Fibroblast of villous mesenchyme (primary cell): ENCODE data around the gene FAM162B. TPM values are rescaled to one million over a fixed set of nuclear protein-coding genes. Genes with fewer than 3 reads are reported as not detected.
"Not testable (repeated sequence)": the region's sequence is repeated elsewhere in the genome, so short reads cannot be mapped to it uniquely, and the experiment has no call there.

Experiments used
- DNase-seq: peaks from one replicate; pipeline ENCODE4 v3.0.0-alpha.2; 2010; ENCODE audit warnings: low read depth
- H3K4me3 ChIP-seq: 2 replicates; pipeline ENCODE4 v1.5.1; 2011; ENCODE audit warnings: low read depth, mild to moderate bottlenecking, low read length
- total RNA-seq: library from RNA; depleted of rRNA; stranded (reverse); fragments of >200 nt; gene quantifications from 2 replicates; pipeline ENCODE4 v1.2.3, GENCODE V29; 2012
- TF ChIP-seq, protein P1 (sequence below): IDR thresholded peaks from 2 replicates; pipeline ENCODE4 v1.5.1; 2012; ENCODE audit warnings: low read depth, mild to moderate bottlenecking, low read length; ENCODE audit not compliant: insufficient read depth

Gene FAM162B
- total RNA-seq, 1 donor: 3.9 TPM

DNA sequence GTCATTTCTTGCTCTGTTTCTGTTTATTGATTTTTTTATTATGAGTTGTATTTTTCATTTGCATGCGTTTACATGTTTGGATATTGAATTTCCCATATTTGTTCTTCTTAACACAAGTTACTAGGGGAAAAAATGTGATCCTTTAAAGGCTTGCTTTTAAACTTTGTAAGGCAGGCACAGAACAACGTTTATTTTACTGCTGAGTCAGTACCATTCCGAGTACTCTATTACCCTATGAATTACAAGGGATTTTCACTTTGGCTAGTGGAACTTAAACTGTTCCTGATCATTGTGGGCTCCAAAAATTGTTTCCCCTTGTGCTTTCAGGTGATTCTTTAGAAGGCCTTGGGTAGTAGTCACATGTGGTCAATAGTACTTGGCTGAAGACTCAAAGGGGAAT lies 28.5 kb downstream of the FAM162B start:
- DNase-seq: no peak
- no peak overlapping the region for H3K4me3 ChIP-seq
- TF ChIP-seq, protein P1, sequence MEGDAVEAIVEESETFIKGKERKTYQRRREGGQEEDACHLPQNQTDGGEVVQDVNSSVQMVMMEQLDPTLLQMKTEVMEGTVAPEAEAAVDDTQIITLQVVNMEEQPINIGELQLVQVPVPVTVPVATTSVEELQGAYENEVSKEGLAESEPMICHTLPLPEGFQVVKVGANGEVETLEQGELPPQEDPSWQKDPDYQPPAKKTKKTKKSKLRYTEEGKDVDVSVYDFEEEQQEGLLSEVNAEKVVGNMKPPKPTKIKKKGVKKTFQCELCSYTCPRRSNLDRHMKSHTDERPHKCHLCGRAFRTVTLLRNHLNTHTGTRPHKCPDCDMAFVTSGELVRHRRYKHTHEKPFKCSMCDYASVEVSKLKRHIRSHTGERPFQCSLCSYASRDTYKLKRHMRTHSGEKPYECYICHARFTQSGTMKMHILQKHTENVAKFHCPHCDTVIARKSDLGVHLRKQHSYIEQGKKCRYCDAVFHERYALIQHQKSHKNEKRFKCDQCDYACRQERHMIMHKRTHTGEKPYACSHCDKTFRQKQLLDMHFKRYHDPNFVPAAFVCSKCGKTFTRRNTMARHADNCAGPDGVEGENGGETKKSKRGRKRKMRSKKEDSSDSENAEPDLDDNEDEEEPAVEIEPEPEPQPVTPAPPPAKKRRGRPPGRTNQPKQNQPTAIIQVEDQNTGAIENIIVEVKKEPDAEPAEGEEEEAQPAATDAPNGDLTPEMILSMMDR: no peak

DNA sequence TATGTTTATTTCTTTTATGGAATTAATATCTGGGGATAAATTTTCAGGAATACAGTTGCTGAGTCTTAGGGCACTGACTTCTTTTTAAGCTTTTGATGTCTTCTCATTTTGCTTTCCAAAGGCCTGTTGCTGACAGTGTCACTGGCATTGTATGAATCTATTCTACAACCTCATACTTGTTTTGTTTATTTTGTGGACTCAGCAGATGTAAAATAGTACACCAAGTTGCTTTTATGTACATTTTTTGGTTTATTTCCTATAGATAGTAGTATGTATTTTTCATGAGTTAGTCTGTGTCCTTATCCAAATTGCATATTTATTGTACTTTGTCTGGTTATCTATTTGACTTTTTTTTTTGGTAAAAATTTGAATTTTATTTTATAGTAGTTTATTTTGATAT lies 35.0 kb downstream of the FAM162B start:
- TF ChIP-seq, protein P1: no peak
- no peak overlapping the region for H3K4me3 ChIP-seq
- no peak for DNase-seq

DNA sequence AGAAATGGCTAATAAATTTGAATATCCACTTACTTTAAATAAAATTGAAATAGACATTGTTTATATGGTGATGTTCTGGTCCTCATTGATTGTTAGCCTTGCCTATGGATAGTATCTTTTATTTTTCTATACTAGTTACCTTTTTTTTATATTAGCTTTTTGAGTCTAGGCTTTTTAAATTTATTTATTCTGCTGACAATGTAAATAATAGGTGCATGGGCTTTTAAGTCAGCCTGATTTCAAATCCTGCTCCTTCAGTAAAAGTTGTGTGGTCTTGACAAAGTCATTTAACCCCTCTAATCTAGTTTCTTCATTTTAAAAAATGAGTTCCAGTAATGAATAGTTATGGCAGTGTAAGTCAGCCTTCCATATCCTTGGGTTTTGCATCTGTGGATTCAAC lies 38.6 kb downstream of the FAM162B start:
- TF ChIP-seq, protein P1: no peak
- no peak overlapping the region for H3K4me3 ChIP-seq
- DNase-seq: no peak

DNA sequence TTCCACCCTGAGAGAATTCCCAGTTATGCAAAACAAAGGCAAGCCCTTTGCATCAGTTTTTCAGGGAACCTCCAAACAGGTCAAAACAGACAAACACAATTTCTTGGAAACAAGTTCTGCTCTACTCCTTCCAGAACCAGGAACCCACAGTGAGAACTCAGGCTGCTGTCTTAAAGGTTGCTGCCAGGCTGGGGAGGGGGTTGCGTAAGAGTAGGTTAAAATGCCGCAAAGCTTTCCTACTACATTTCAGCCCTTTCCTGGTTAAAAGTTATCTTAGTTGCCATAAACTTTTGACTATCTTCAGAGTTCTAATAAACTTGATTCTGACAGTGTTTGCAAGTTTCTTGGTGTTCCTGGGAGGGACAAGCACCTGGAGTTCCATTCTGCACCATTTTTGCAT lies 50.8 kb downstream of the FAM162B start:
- DNase-seq: peak; percentile 12
- H3K4me3 ChIP-seq: no peak overlapping the region
- TF ChIP-seq, protein P1: no peak

DNA sequence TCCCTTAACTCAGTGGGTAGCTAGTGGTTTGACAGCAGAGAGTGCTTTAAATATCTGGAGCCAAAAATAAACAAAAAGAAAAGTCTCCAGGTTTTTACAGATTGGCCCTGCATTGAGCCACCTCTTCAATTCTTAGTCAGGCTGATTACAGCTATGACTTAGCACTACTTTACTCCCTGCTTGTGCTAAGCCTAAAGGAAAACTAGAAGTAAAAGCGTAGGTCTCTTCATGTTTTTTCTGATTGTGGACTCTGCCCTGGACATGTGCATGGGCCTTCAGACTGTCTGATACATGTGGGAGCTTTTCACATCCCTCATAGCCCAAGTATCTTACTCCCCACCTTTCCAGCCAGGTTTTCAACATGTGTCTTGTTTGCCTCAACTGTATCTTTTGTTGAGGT lies 51.2 kb downstream of the FAM162B start:
- TF ChIP-seq, protein P1: no peak
- no peak for DNase-seq
- H3K4me3 ChIP-seq: no peak overlapping the region

DNA sequence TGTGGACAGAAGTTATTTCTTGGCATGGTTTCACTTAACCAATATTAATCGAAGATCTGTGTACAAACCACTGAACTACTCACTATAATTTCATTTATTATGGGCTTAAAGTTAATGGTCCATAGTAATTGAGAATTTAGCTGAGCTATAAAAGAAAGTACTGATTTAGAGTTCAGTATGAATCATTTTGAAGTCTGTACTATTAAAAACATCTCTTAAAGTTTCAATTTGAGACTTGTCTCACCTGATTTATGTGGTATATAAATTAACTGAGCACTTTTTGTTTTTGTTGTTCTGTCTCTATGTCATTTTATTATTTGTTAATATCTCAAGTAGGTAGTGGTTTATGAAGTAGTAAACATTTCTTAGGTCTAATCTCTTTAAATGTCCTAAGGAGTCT lies 59.6 kb downstream of the FAM162B start:
- TF ChIP-seq, protein P1: no peak
- no peak overlapping the region for H3K4me3 ChIP-seq
- no peak for DNase-seq

DNA sequence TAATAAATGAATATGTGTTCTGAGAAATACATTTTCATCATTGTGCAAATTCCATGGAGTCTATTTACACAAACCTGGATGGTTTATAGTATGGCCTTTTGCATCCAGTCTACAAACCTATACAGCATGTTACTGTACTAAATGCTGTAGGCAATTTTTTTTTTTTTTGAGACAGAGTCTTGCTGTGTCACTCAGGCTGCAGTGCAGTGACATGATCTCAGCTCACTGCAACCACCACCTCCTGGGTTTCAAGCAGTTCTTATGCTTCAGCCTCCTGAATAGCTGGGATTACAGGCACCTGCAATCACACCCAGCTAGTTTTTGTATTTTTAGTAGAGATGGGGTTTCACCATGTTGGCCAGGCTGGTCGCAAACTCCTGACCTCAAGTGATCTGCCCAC lies 61.6 kb downstream of the FAM162B start:
- DNase-seq, H3K4me3 ChIP-seq: not testable (repeated sequence)

Other genes with a start within 250 kb of the FAM162B start
- under 0.01 TPM in 1 of 2 replicates, not detected in the other for gene TRAPPC3L, start 220.0 kb downstream of the FAM162B start, total RNA-seq
- gene CALHM4, start 212.0 kb downstream of the FAM162B start, total RNA-seq: not detected in 2 replicates
- gene RWDD1, start 194.2 kb downstream of the FAM162B start, total RNA-seq: 31.9 and 45.3 TPM in 2 replicates
- under 0.01 and 0.32 TPM in 2 replicates for gene RSPH4A, start 149.2 kb downstream of the FAM162B start, total RNA-seq
- gene ZUP1, start 97.0 kb downstream of the FAM162B start, total RNA-seq: 13.5 and 15.5 TPM in 2 replicates
- gene KPNA5, start 84.5 kb downstream of the FAM162B start, total RNA-seq: 6.1 and 7.8 TPM in 2 replicates
- gene GPRC6A, start 63.4 kb upstream of the FAM162B start, total RNA-seq: not detected in 2 replicates
- not detected in 2 replicates for gene RFX6, start 111.5 kb upstream of the FAM162B start, total RNA-seq